GM10248 (cell line): ENCODE results near the gene SLC25A45.

ENCODE experiments used
- CTCF ChIA-PET: fragments of 300-600 bp; sonication (Branson Sonifier 250); formaldehyde crosslinking; extraction: SDS; loops from one replicate; lab custom pipeline; 2021; ENCODE audit warnings: antibody characterized with exemption; lab: Yijun Ruan, JAX
- POLR2A ChIA-PET: fragments of 350-650 bp; sonication (Branson Sonifier 250); formaldehyde crosslinking; extraction: SDS; loops from one replicate; lab custom pipeline; 2020; ENCODE audit warnings: antibody characterized with exemption; lab: Yijun Ruan, JAX
- DNase-seq: peaks from one replicate; pipeline ENCODE4 v3.0.0; 2012; ENCODE audit errors: extremely low spot score
- TF ChIP-seq, protein P1 (sequence below): IDR thresholded peaks from 2 replicates; pipeline ENCODE4 v1.5.1; 2012; ENCODE audit warnings: mild to moderate bottlenecking, low read depth; ENCODE audit errors: extremely low read depth, missing control alignments, control extremely low read depth

Gene SLC25A45

DNA sequence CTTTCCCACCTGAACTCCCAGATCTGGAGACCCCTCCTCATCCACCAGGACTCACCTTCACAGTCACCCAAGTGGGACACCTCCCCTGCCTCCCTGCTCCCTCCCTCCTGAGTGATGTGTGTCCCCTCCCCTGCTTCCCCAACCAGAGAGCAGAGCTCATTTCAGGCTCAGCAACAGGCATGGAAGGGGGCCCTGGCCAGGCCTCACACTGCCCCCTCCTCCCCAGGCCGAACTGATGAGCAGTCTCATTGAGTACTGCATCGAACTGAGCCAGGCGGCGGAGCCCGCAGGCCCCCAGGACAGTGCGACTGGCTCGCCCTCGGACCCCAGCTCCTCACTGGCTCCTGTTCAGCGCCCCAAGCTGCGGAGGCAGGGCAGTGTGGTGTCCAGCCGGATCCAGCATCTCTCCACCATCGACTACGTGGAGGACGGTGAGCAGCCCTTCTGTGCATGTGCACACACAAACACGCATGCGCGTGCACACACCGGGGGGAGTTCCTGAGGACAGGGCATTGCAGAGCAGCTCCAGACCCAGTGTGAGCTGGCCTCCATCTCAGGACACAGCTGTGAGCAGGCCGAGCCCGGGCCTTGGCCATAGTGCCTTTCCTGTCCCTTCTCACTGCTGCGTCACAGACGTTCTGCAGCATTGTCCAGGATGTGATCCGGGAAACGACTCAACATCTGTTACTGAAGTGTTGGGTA lies 22.3 kb upstream of the SLC25A45 start:
- no peak for DNase-seq
- ChIA-PET CTCF (interaction anchor here (1.4 to 9.6 kb wide), 4 partner anchors 13 to 105 kb away, joined by 4 to 85 read pairs (median 4); partner anchors contain the start of gene FRMD8), POLR2A (interaction anchor here (0.6 to 3.1 kb wide), 2 partner anchors 95 to 103 kb away, joined by 3 to 17 read pairs; no protein-coding TSS in a partner anchor)
- TF ChIP-seq, protein P1, sequence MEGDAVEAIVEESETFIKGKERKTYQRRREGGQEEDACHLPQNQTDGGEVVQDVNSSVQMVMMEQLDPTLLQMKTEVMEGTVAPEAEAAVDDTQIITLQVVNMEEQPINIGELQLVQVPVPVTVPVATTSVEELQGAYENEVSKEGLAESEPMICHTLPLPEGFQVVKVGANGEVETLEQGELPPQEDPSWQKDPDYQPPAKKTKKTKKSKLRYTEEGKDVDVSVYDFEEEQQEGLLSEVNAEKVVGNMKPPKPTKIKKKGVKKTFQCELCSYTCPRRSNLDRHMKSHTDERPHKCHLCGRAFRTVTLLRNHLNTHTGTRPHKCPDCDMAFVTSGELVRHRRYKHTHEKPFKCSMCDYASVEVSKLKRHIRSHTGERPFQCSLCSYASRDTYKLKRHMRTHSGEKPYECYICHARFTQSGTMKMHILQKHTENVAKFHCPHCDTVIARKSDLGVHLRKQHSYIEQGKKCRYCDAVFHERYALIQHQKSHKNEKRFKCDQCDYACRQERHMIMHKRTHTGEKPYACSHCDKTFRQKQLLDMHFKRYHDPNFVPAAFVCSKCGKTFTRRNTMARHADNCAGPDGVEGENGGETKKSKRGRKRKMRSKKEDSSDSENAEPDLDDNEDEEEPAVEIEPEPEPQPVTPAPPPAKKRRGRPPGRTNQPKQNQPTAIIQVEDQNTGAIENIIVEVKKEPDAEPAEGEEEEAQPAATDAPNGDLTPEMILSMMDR, result no peak

DNA sequence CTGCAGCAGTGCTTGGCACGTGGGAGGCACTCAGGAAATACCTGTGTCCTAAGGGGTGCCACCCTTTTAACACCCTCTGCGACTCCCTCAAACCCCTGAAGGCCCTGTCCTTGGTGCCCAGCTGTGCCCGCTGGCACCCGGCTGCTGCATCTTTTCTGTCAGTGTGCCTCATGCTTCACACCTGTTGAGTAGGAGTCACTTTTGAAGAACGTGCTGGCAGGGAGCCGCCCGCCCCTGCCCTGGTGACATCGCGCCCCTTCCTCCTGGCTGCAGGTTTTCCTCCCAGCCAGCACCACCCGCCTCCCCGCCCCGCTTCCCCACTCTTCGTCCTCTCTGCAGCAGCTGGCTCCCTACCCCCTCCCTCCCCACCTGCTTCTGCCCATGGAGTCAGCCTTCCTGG lies 21.8 kb upstream of the SLC25A45 start:
- DNase-seq, result no peak
- TF ChIP-seq, protein P1, result no peak
- ChIA-PET POLR2A (interaction anchor here (1.0 to 3.1 kb wide), 5 partner anchors 14 to 103 kb away, joined by 3 to 17 read pairs (median 3); partner anchors contain the start of gene MALAT1), CTCF (interaction anchor here (1.1 to 9.6 kb wide), 3 partner anchors 14 to 106 kb away, joined by 4 to 85 read pairs (median 4); no protein-coding TSS in a partner anchor)

DNA sequence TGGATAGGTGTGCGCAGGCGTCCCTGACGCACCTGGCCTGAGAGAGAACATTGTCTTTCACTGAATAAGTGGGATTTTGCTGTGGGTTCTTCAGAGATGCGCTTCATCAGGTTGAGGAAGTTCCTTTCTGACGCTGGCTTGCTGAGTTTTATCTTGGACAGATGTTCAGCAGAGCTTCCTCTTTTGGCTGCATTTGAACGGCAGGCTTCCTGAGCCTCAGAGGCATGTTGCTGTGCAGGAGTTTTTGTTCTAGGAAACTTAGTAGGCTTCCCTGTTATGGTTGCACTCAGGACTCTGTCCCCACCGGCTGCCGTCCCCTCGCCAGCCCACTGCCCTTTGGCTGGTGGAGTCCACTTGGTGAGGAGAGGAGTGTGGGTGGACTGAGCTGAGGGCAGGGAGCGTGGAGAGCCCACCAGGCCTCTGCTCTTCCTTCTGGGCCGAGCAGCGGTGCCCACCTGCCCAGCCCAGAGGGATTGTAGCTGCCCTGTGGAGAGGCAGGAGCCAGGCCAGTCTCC lies 21.2 kb upstream of the SLC25A45 start:
- DNase-seq, result peak; percentile 62
- ChIA-PET CTCF (interaction anchor here (0.9 to 9.6 kb wide), 4 partner anchors 13 to 68 kb away, joined by 3 to 85 read pairs (median 4); no protein-coding TSS in a partner anchor), POLR2A (interaction anchor here (0.6 to 3.1 kb wide), 8 partner anchors 14 to 104 kb away, joined by 3 to 17 read pairs (median 4); partner anchors contain the start of genes MALAT1 and NEAT1)
- TF ChIP-seq, protein P1, result no peak

DNA sequence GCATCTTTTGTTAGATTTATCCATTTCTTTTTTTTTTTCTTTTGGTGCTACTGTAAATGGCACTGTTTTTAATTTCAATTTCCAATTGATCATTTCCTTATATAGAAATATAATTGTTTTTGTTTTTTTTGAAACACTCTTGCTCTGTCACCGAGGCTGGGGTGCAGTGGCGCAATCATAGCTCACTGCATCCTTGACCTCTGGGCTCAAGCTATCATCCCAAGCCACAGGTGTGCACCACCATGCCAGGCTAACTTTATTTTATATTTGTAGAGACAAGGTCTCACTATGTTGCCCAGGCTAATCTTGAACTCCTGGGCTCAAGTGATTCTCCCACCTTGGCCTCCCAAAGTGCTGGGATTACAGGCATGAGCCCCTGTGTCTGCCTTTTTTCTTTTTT lies 20.3 kb upstream of the SLC25A45 start:
- ChIA-PET CTCF (interaction anchor here (1.2 to 9.6 kb wide), 2 partner anchors 15 to 69 kb away, joined by 3 to 85 read pairs; no protein-coding TSS in a partner anchor), POLR2A (interaction anchor here (0.7 to 3.1 kb wide), 3 partner anchors 20 to 275 kb away, joined by 3 to 17 read pairs (median 4); partner anchors contain the start of gene NEAT1)
- DNase-seq, result no peak
- TF ChIP-seq, protein P1, result no peak

DNA sequence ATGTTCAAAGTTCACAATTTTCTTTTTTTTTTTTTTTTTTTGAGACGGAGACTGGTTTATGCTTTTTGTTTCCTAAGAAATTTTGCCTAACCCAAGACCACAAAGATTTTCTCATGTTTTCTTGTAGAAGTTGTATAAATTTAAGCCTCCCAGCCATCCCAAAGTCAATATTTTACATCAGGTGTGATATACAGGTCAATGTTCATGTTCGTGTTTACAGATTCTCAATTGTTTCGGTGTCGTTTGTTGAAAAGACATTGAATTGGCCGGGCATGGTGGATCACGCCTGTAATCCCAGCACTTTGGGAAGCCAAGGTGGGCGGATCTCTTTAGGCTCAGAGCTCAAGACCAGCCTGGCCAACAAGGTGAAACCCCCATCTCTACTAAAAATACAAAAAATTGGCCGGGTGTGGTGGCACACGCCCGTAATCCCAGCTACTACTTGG lies 19.4 kb upstream of the SLC25A45 start:
- DNase-seq, result no peak
- ChIA-PET POLR2A (interaction anchor here (0.7 to 3.1 kb wide), 3 partner anchors 106 to 274 kb away, joined by 3 to 17 read pairs (median 3); no protein-coding TSS in a partner anchor), CTCF (interaction anchor here (0.7 to 9.6 kb wide), 2 partner anchors 15 to 16 kb away, joined by 3 to 85 read pairs; no protein-coding TSS in a partner anchor)
- TF ChIP-seq, protein P1, result no peak
